Stimulated activated CD4-positive, alpha-beta T cell treated with anti-CD3 and anti-CD28 coated beads, Interleukin-2, amount 100 ng/mL, for 24 hours (primary cell): Measurements from ENCODE around the gene CHPT1.
"Not testable (repeated sequence)": the region's sequence is repeated elsewhere in the genome, so short reads cannot be mapped to it uniquely, and the experiment has no call there.

ENCODE experiments used
- DNase-seq, 2 donors: peaks; one replicate each; pipeline ENCODE4 v3.0.0-alpha.2; 2020

The CHPT1 gene

DNA sequence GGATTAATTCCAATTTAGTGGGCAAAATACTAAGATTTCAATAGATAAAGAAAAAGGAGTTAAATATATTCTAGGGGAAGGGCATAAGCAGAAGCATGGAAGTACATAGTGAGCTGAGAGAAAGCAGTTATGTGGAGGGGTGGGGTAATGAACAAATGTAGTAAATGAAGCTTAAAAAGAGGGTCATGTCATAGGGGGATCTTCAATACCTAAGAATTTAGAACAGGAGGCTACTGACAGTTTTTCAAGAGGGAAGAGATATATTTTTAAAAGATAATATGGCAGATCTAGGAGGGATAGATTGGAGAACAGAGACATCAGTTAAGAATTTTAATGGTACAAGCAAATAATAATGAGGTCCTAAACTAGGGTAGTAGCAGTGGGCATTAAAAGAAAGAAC is 32.4 kb downstream of the CHPT1 start:
- no peak for DNase-seq

DNA sequence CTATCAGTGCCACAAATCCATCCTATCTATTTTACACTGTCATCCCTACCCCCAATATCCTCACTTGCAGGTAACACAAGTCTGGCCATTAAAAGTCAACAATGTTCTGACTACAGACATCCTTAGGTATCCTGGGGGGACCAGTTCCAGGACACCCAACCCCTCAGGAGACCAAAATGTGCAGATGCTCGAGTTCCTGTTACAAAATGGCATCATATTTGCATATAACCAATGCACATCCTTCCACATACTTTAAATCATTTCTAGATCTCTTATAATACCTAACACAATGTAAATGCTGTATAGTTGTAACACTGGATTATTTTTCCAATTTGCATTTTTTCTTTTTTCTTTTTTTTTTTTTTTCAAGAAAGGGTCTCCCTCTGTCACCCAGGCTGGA is 34.9 kb downstream of the CHPT1 start:
- DNase-seq: no peak

DNA sequence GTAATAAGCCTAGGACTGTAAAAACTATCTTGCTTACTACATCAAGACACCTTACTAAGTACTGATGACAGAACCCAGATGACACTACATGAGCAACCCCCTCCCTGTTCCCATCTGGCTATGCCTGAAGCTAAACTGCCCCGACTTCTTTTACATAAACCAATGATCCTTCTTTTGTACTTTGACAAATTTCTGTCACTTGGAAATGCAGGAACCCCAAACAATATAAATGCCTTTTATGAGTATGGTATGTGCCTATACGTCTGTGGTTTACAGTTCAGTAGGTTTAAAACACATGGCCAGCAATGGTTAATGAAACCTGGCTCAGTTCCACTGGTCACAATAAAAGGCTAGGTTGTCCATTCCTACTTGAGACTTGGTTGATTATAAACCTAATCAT is 35.7 kb downstream of the CHPT1 start:
- no peak for DNase-seq

DNA sequence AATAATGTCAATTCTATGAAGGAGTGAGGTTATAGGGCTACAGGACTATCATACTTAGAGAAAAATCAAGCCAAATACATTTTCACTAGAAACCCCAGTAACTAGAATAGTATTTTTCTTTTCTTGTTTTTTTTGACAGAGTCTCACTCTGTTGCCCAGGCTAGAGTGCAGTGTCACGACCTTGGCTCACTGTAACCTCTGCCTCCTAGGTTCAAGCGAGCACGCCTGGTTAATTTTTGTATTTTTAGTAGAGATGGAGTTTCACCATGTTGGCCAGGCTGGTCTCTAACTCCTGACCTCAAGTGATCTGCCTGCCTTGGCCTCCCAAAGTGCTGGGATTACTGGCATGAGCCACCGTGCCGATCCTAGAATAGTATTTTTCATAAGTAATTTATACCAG is 37.0 kb downstream of the CHPT1 start:
- DNase-seq: not testable (repeated sequence)

DNA sequence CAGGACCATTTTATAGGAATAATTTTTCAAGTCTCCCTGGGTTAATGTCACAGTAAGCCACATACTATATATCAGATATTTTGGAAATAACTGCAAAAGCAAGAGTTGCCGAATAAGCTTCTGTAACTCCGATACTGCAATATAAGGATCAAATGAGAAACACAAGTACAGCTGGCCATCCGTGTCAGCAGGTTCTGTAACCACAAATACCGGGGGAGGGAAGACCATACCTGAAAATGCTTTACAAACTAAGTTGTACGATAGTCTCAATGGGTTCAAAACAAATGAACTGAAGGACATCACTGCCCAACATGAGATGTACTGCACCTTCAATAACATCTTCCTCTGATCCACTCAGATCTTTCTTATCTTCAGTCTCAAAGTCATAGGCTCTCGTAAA is 40.0 kb downstream of the CHPT1 start:
- no peak for DNase-seq

DNA sequence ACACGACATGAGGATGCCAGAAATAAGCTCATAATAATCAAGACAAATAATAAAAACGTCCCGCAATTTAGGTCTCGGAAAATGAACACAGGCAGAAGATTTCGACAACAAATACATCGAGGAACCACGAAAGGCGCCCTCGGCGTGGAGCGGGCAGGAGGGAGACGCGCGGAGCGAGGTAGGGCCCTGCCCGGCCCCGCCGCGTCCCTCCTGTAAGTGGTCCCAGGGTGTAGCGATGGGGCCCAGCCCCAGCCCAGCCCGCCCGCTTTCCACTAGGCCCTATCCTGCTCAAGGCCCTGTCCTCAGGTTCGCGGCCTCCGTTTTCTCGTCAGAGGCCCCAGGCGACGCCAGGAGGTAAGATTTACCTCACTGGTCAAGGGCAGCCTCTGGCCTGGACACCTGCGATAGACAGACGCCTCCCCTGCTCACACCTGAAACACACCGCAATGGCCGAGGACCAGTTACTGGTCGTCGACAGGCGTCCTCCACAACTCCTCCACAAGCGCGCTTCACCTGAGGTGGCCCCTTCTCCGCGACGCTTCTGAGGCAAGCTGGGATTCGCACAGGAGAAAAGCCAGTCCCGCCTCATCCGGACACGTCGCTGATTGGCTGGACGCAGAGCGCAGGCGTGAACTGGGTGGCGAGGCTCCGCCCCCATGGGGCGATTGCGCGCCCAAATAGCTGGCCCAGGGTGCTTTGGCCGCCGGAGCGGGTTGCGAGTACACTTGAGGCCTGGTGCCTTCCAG is 41.7 kb downstream of the CHPT1 start, which contains the start of gene SYCP3:
Gene SYCP3, minus strand, starts transcription at position 543 of the 746 bp plus-strand sequence. CDS start 1,527 bp downstream, outside the sequence.
- no peak for DNase-seq

DNA sequence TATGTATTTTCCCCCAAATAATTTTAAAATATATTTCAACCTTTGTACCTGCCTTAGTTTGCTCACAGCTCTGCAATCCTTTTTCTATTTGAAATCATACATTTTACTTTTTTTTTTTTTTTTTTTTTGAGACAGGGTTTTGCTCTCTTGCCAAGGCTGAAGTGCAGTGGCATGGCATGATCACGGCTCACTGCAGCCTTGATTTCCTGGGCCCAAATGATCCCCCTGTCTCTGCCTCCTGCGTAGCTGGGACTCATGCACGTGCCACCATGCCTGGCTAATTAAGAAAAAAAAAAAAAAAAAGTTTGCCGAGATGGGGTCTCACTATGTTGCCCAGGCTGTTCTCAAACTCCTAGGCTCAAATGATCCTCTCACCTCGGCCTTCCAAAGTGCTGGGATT is 43.1 kb downstream of the CHPT1 start:
- DNase-seq: no peak

DNA sequence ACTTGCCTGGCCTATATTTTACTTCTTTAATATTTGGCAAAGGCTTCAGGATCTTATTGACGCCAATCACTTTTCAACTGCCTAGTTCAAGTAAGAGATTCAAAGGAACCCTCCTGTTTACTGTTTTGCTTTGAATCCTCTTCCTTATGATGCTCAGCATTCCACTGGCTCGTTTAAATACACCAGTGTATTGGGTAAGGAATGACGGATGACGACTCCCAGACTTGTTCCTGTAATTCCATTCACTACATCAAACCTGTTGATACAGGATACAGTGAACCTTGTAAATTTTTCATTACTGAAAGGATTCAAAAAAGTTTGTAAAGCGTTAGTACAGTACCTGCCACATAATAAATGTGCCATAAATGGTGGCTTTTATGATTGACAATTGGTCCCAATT is 43.5 kb downstream of the CHPT1 start:
- no peak for DNase-seq

DNA sequence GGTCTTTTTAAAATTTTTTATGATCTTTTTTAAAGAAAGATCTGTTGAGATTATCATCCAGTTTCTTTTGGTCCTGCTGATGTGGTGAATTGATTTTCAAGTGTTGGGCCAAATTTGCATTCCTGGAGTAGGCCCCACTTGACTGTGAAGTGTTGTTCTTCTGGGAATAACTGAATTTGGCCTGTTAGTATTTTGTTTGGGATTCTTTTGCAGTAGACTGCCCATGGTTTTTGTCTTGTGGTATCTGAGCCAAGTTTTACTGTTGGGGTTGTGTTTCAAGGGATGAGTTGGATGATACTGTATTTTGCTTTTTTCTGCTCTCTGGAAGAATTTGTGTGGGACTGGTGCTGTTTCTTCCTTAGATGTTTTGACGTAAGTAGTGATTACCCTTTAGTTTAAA is 45.8 kb downstream of the CHPT1 start:
- DNase-seq: no peak

DNA sequence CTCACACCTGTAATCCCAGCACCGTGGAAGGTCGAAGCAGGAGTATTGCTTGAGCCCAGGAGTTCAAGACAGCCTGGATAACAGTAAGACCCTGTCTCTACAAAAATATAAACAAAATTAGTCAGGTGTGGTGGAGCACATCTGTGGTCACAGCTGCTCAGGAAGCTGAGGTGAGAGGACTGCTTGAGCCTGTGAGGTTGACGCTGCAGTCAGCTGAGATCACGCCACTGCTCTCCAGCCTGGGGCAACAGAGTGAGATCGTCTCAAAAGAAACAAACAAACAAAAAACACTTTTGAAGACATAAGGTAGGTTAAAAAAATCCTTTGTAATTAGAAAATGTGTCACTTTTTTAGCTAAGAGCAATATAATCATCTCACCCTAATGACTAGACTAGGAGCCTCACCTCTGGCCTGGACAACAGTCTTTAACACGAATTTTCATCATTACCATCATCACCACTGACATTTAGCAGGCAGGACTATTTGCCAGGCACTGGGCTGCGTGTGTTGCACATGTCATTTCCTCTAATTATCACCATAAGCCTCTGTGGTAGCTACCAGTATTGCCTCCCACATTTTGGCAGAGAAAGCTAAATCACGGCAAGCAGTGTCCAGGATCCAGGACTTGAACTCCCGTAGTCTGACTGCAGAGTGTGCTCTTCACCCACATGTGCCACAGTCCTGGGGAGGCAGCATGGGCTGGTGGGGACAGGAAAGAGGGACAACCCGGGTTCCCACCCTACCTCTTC is 46.5 kb downstream of the CHPT1 start:
- no peak for DNase-seq

DNA sequence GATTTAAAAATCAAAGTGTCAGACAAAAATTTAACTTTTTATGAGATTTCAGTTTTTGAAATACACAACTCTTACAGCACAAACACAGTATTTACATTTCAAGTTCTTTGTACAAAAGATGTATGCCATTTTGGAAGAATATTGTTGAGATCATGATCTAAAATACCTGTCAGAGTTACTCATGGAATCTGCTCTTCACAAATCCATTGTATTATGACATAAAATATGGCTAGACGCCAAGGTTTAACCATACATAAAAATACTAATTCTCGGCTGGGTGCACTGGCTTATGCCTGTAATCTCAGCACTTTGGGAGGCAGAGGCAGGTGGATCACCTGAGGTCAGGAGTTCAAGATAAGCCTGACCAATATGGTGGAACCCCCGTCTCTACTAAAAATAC is 48.0 kb downstream of the CHPT1 start:
- no peak for DNase-seq

DNA sequence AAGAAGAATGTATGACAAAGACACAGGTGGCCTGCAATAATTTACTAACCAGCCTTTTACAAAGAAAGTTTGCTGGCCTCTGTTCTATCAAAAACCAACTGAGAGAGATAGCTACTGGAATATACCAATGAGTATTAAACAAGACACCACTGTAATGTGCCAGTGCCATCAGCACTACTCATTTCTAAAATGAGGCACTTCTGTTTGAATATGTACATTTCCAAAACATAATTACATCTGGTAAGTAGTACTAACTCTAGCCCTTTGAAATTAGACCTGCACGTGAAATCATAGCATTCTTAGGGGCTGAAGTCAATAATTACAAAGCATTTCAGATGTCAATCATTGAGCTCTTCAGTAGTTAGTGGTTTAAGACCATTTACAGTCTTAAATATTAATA is 48.8 kb downstream of the CHPT1 start:
- DNase-seq: no peak

DNA sequence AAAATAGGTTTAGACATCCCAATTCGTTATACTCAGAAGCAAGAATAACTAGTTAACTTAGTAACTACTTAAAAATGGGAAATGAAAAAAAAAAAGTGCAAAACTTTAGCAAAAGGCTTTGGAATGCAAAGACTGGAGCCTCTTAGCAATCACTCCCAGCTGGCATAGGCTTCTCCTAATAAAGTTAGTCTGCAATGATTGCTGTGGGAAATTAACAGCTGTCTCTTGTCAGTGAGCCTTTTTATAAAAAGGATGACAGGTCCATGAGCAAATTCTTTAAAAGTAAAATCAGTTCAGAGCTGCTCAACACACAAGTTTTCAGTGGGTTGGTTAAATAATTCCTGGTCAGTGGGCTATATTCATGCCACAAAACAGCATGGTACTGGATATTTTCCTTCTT is 49.2 kb downstream of the CHPT1 start:
- no peak for DNase-seq

DNA sequence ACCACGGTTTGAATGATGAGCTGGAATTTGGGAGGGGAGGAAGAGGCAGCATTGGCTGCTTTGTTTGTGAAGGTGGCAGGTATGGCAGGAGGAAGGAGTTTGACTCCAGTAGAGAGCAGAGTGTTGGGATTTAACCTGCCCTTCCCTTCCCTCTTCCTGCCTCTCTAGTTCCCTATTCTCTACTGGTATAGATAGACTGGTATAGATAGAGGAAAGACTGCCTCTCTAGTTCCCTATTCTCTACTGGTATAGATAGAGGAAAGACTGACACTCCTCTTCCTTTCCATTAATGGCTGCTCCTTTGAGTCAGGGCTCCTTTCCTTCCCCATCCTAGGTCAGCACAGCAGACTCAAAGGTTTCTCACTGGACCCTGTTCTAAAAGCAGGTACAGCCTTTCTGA is 50.3 kb downstream of the CHPT1 start:
- DNase-seq: no peak

DNA sequence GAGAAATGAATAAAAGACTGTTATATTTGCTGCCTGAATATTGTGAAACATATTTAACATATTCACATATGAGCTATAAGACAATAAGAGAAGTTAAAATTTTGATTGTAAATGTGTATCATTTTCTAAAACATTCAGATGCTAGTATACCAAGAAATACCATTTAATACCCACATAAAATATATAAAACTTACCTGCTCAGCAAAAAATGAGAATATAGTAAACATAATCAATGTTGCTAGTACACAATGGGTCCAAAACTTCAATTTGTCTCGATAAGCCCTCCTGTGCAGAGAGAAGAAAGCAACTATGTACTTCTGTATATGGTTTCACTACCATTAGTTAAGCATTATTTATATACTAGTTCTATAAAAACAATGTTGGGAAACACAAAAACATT is 51.5 kb downstream of the CHPT1 start:
- DNase-seq: no peak

DNA sequence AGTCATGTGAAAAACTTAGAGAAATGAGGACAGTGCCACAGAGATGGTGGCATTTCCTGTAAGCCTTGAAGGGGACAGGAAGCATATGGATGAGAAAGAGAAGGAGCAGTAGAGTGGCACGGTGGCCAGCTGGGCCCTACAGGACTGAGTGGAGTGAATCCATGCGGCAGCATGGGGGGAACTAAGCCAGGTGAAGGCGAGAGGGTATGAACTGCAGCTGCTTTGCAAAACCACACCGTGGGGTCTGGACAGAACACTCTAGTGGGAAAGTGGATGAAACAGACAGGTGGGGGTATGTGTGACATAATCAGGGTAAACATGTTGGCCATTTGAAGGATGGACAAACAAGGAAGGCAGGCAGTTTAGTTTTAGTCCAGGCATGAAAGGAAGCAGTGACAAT is 52.2 kb downstream of the CHPT1 start:
- DNase-seq: no peak

DNA sequence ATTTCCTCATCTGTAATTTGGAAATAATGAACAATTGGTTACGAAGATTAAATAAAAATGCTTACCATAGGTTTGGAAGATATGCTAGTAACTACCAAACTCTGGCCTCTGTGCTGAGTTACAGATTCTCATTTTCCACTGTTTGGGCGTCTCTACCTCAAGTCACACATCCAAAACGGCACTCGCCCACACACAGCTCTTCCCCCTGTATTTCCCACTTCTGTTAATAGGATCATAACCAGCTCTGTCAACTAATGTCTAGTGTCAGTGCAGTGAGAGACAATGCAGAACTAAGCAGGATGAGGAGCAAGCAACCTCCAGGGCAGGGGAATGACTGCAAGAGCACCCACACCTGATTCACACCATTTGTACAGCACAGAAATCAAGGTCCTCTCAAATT is 52.7 kb downstream of the CHPT1 start:
- no peak for DNase-seq

DNA sequence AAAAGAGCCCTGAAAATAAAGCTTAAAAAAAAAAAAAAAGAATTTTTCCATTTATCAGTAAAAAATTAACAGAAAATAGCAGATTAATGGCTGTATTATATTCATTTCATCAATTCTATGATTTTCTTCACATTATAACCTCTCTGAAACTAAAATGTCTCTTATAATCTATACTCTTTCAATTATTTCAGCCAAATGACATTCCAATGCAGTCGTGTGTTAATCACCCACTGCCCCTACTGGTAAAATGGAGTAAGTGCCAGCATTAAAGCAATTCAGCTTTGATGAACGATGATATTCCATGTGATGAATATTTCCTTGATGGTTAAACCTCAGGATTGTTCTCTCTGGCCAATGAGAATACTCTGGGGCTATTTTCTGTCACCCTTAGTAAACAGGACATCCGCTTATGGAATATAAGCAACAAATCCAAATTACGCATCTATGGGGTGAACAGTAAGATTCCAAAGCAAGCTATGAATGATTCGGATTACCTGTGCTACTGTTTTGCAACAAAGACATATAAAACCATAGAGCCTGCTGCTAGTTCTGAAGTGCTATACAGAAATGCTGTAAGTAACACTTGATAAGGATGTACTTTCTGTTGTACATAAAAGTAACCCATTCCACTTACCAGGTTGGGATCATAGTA is 62.1 kb downstream of the CHPT1 start:
- DNase-seq: no peak

DNA sequence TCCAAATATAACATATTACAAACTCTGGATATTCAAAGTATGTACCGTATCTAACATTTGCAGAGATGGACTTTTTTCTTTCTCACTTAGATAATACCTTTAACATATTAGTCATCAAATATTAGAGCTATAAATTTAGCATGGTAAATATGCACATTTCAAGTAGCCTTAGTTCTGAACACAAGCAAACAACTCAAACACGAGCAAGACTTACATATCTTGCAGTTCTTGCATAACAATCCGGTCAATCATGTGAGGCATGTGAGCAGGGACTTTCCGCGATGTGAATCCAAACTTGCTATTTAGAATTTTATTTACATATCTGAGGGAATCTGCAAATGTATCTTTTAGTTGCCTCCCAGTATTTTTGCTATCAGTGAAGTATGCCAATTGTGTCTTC is 63.9 kb downstream of the CHPT1 start:
- DNase-seq: no peak

DNA sequence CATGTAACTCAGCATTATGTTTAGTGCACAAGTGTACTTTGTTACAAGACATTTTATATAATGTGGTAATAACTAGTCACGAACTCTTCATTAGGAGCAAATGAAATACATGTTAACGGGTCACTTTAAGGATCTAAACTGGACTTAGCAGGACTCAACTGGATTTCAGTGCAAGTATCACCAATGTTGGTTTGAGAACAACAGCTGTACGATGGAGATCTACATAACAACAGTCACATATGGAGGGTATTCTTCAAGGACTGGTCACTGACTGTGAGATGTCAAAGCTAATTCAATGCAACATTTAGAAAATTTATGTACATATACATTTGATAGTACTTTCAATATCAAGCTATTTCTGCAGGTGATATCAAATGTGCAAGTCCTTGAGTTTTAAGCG is 64.3 kb downstream of the CHPT1 start:
- no peak for DNase-seq

DNA sequence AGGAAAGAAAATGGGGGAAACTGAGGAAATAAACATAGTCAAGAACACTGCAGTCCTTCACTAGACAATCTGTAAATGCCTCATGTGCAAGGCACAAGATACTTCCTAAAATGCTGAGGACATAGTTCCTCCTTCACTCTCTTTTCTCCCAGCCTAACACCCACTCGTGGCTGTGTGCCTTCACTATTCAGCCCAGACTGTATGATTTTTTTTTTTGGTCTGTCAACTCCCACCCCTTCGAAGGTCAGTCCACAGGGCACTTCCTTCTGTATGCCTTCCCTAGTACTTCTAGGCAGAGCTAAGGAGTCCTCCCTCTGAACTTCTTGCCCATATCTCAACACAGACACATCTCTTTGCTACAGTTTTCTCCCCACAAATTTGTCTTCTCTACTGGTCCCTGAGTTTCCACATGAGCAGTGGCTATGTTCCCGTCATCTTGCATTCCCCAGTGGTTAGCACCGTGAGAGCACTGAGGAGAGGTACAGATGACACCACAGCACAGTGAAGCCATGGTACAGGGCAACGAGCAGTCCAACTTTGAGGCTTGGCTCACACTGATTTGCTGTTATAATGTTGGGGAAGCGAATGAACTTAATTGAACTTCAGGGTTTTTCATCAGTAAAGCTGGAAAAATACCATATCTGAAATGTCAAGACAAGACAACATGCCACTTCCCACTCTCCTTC is 65.9 kb downstream of the CHPT1 start:
- no peak for DNase-seq

DNA sequence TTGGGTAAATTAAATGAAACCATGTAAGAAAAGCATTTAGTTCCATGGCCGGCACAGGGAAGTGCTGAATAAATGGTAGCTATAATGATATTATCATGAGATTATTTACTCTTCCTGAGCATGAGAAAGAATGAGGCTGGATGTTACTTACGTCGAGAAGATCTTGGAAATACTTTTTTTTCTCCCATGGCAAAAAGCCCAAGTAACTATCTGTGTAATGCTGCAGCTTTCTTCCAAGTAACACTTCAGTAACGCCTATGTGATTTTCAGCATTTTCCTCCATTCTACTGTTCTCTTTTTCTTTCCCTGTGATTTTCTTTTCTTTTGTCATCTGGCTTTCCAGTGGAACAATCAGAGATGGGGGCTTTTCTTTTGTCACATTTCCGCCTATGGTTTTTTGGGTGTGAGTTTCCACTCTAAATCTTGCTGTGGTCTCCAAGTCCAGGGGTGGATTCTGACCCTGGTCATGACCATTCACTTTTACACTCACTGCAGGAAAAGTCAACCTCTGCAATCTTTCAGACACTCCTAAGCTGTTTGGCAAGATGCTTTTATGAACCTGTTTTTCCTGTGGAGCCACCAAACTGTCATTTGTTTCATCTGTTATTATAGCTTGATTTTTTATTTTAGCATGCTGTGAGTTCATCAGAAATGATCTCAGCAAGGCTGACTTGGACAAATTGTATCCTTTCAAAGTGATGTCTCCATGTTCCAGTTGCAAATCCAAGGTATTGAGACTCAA is 66.8 kb downstream of the CHPT1 start:
- no peak for DNase-seq

DNA sequence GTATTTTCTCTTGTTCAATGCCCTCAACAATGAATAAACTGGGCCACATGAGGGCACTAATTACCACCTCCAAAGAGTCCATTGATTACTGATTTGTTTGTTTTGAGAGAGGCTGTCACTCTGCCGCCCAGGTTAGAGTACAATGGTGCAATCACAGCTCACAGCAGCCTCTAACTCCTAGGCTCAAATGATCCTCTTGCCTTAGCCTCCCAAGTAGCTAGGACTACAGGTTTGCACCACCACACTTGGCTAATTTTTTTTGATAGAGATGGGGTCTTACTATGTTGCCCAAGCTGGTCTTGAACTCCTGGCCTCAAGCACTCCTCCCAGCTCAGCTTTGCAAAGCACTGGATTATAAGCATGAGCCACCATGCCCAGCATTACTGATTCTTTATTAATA is 70.1 kb downstream of the CHPT1 start:
- no peak for DNase-seq
